Loucy (cell line): ENCODE data around the gene TNRC6B.

ENCODE experiments used
- EZH2phosphoT487 ChIP-seq: fragments of 200-600 bp; IDR thresholded peaks from 2 replicates; pipeline ENCODE4 v1.6.1; 2018; ENCODE audit warnings: antibody characterized with exemption, mild to moderate bottlenecking, moderate library complexity, borderline replicate concordance
- TF ChIP-seq, protein P1 (sequence below): fragments of 200-600 bp; sonication (generic); conservative IDR thresholded peaks from 2 replicates; pipeline ENCODE4 v1.5.1; 2014; ENCODE audit warnings: mild to moderate bottlenecking, antibody characterized with exemption, low read length

DNA sequence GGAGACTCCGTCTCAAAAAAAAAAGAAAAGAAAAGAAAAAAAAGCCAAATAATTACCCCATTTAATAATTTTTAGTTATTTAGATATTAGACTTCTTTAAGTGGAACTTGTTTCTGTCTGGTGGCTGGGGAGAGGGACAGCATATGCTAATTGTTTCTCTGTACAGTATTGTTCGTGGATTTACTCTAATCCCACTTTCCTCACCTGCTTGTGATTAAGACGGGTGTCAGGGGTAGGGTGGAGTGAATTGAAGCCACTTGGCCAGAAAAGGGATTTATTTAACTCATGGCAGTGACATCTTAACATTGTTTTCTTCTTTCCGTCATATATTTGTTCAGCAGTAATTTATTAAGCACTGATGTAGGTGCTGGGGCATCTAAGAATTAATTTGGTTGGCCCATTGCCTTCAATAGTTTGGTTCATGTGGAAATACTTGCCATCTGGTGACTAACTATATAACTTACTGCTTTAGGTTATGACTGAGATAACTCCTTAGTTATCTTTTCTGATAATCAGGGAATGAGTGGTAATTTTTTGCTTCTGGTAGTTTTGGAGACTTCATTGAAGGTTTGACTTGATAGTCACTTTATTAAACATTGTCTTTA lies 4.6 kb downstream of the TNRC6B start:
- TF ChIP-seq, protein P1, sequence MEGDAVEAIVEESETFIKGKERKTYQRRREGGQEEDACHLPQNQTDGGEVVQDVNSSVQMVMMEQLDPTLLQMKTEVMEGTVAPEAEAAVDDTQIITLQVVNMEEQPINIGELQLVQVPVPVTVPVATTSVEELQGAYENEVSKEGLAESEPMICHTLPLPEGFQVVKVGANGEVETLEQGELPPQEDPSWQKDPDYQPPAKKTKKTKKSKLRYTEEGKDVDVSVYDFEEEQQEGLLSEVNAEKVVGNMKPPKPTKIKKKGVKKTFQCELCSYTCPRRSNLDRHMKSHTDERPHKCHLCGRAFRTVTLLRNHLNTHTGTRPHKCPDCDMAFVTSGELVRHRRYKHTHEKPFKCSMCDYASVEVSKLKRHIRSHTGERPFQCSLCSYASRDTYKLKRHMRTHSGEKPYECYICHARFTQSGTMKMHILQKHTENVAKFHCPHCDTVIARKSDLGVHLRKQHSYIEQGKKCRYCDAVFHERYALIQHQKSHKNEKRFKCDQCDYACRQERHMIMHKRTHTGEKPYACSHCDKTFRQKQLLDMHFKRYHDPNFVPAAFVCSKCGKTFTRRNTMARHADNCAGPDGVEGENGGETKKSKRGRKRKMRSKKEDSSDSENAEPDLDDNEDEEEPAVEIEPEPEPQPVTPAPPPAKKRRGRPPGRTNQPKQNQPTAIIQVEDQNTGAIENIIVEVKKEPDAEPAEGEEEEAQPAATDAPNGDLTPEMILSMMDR: no peak
- TF ChIP-seq EZH2phosphoT487: no peak
